NT2/D1 (cell line): ENCODE results near the gene MILR1.

Experiments used
- YY1 ChIP-seq: IDR thresholded peaks from 2 replicates; pipeline ENCODE4 v1.6.1; 2011; ENCODE audit not compliant: insufficient read length, insufficient read depth
- ZNF274 ChIP-seq: IDR thresholded peaks from 2 replicates; pipeline ENCODE4 v1.6.1; 2011; ENCODE audit warnings: mild to moderate bottlenecking, low read depth, low read length

- no peak for TF ChIP-seq YY1
- TF ChIP-seq ZNF274: no peak
Observed at GRCh38 chr17:64459284-64459747, 10.4 kb downstream of the MILR1 start.
